ENCODE data around the gene VAV2. TPM values are rescaled to one million over a fixed set of nuclear protein-coding genes. Genes with fewer than 3 reads are reported as not detected.
A peak's percentile ranks its signal among the peaks of the same experiment; 100 is the strongest.

Gene VAV2
- 8.3 TPM for total RNA-seq

- TF ChIP-seq POLR2AphosphoS5 (IDR thresholded peaks at IDR 0.05; ENCODE audit: insufficient read depth in 1 of 2, low read depth in 1 of 2), result peak in 1 of 2 donors; percentile 28
- TF ChIP-seq POLR2A (IDR thresholded peaks at IDR 0.05), result no peak
- no peak for TF ChIP-seq CTCF (IDR thresholded peaks at IDR 0.05)
- DNase-seq (ENCODE audit: extremely low spot score in 2 of 2), result no peak
Observed at GRCh38 chr9:133991964-133992779, at the start of gene VAV2. Gene VAV2 (minus strand): TSS chr9:133992324. CDS start chr9:133992278, 46 bp downstream.

GRCh38 chr9:134041649-134041962 is 49.5 kb upstream of the VAV2 start:
- Histone ChIP-seq H3K4me1 (no peaks in the 10 kb centered on the region), H3K27ac (no peak overlapping the region), H3K36me3 (peaks cover 0 to 83% of the 10 kb centered on the region in 2 donors), H3K9me3 (peaks cover 3% of the 10 kb centered on the region), H3K4me3 (no peak overlapping the region), H3K27me3 (no peaks in the 10 kb centered on the region)
- DNase-seq (ENCODE audit: extremely low spot score in 2 of 2), result no peak
- intact Hi-C loops (cut with DNase I), result no loop called here
- TF ChIP-seq CTCF (IDR thresholded peaks at IDR 0.05), result no peak
- TF ChIP-seq POLR2AphosphoS5 (IDR thresholded peaks at IDR 0.05; ENCODE audit: insufficient read depth in 1 of 2, low read depth in 1 of 2), result no peak
- no peak for TF ChIP-seq POLR2A (IDR thresholded peaks at IDR 0.05)

More at GRCh38 chr9:133991964-133992779, at the start of gene VAV2:
- no peaks in the 10 kb centered on the region for H3K9me3 ChIP-seq
- H3K27me3 ChIP-seq, result no peaks in the 10 kb centered on the region
- intact Hi-C loops (cut with DNase I), result loop anchor here (2.0 kb wide), 1 partner anchor 199 kb away; no protein-coding TSS in a partner anchor
- H3K4me1 ChIP-seq, result peaks cover 25% of the 10 kb centered on the region
- H3K36me3 ChIP-seq, result no peaks in the 10 kb centered on the region
- peak within 1 kb of the TSS; percentile 60 to 81 for H3K4me3 ChIP-seq
- H3K27ac ChIP-seq, result peak within 1 kb of the TSS; percentile 88

- Histone ChIP-seq H3K4me1 (no peaks in the 10 kb centered on the region), H3K9me3 (peaks cover 3% of the 10 kb centered on the region), H3K27ac (no peak overlapping the region), H3K27me3 (no peaks in the 10 kb centered on the region), H3K4me3 (no peak overlapping the region), H3K36me3 (peaks cover 0 to 83% of the 10 kb centered on the region in 2 donors)
- DNase-seq (ENCODE audit: extremely low spot score in 2 of 2), result no peak
- TF ChIP-seq POLR2AphosphoS5 (IDR thresholded peaks at IDR 0.05; ENCODE audit: insufficient read depth in 1 of 2, low read depth in 1 of 2) (no peak), CTCF (IDR thresholded peaks at IDR 0.05) (no peak), POLR2A (IDR thresholded peaks at IDR 0.05) (no peak)
- intact Hi-C loops (cut with DNase I), result no loop called here
Observed at GRCh38 chr9:134040781-134041648, 48.9 kb upstream of the VAV2 start.

GRCh38 chr9:134040176-134040565 is 48.0 kb upstream of the VAV2 start:
- Histone ChIP-seq H3K9me3 (peaks cover 3% of the 10 kb centered on the region), H3K36me3 (peaks cover 0 to 83% of the 10 kb centered on the region in 2 donors), H3K4me3 (no peak overlapping the region), H3K27me3 (no peaks in the 10 kb centered on the region), H3K4me1 (no peaks in the 10 kb centered on the region), H3K27ac (no peak overlapping the region)
- no peak for DNase-seq (ENCODE audit: extremely low spot score in 2 of 2)
- intact Hi-C loops (cut with DNase I), result no loop called here
- TF ChIP-seq CTCF (IDR thresholded peaks at IDR 0.05) (no peak), POLR2AphosphoS5 (IDR thresholded peaks at IDR 0.05; ENCODE audit: insufficient read depth in 1 of 2, low read depth in 1 of 2) (no peak), POLR2A (IDR thresholded peaks at IDR 0.05) (no peak)
